Measurements from ENCODE around the gene RASGRF2.

Gene RASGRF2

DNA sequence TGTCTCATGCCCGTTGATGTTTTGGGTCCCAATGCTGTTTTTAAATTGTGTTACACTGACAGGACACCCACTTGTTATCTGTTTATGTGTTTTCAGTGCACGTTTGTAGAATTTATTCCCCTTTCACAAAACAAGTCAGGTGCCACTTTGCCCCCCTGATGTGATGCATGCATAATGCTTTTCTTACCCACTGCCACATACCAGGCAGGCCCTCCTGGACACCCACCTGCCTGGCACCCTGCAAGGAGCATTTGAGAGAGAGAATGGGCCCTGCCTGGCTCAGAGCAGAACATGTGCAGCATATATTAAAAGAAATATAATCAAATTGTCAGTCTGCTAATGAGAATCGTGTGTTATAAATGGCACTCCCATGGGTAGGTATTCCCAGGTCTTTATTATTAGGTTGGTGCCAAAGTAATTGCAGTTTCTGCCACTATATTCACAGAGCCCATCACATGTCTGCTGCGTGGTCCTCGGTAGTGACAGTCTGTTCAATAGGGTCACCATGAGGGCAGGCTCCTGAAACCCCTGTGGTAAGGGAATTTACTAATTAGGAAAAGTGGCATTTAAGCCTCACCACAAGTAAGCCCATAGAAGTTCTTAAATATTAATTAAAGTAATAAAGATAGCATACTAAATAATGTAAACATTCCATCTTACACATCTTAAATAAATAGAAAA, 220.8 kb downstream of the RASGRF2 start:
- no peak for FAIRE-seq

DNA sequence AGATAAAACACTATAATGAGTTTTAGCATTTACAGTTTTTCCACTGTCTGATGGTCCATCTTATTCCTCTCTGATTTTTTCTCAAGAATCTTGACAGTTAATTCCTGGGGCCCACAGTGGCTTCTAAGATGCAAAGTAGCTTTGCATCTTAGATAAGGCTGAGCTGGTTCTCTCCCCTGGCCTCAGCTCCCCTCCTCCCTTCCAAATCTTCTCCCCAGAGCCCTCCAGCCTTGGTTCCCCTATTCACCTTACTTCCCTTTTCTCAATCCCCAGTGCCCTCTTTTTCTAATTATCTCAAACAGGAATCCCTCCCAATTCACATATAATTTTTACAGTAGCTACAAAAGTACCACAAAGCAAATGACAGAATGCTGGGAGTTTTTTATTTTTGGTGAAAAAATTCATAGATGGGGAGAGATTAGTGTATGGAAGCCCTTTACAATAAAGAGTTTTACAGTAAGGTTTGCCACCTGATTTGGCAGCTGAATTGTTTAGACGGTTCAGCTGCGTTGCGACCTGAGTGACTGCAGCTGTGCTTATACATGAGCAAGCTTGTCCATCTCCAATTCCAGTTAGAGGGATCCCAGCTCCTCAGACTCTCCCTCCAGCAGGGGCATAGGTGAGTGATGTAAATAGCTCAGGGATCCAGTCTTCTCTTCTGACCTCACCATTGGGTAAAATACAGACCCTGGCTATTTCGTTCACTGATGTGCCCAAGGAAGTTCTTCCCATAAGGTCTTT, 221.6 kb downstream of the RASGRF2 start:
- no peak for FAIRE-seq

DNA sequence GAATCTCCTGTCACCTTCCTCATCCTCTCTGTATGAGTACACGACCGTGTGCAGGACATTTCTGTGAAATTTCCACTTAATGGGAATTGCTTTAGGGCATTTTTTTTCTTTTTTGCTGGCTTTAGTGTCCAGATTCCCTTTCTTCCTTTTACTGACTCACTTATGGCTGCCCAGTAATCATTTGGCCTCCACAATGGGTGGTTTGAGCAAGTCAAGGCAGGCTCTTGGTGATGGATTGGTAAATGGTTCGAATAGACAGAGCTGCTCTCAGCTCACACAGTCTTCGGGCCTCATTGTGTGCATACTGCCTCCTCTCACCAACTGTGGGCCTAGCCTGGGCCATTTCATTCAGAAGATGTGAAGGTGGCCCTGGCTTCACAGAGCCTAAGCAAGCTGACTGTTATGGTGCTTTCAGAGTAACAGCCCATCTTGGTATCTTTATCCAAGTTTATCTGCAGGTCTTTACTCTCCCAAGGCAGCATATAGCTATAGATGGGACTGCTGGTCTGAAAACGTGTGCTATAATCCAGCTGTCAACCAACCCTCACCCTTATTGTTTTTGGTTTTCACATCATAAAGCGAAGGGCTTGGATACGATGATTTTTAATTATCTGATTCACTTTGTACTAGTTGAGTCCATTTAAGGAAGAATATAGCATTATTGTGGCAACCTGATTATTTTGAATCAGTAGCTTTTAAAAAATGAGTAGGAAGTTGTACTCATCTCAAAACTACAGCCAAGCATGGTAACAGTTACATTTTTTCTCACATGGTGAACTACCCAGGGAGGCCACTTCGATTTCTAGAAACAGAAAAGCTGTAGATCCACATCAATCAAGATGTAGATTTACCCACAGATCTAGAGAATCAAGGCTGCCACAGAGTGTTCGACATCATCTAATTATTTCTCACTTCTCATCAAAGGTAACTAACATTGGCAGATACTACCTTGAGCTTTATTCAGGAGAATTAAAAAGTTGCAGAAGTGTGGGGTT, 222.5 kb downstream of the RASGRF2 start:
- FAIRE-seq: no peak

DNA sequence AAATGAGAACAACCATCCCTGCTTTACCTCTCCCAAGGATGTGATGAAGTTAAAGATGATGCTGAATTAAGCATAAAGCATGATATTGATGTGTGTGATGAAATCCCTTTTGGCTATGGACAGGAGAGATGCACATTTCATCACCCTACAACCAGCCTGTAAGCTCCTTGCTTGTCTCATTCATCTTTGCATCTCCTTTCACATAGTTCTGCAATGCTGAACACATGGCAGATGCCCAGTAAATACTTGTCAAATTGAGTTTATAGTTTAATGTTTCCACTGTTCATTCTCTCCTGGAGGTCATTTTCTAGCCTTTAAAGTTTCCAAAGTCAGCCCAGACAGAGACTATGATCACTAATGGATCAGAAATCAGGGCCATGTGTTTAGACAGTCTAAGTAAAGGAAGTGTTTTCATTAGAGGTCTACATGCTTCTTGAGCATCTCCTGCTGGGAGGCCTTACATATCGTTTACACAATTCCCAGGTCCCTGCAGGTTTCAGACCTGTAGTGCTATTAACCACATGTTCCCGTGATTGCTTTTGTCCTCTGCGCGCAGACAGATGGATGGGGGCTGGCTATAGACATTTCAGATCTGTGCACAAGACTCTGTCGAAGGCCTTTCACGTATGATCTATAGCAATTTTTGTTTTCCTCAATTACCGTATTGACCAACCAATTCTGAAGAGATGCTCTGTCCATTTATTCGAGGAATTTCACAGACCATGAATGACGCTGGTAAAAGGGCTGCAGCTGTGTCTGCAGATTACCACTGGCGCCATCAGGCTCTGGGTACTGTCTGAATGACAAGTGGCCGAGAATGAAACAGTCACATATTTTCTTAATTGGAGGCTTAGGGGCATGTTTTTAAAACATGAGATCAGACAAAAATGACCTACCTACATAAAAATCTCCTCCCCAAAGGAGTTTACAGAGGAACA, 223.9 kb downstream of the RASGRF2 start:
- FAIRE-seq: no peak

DNA sequence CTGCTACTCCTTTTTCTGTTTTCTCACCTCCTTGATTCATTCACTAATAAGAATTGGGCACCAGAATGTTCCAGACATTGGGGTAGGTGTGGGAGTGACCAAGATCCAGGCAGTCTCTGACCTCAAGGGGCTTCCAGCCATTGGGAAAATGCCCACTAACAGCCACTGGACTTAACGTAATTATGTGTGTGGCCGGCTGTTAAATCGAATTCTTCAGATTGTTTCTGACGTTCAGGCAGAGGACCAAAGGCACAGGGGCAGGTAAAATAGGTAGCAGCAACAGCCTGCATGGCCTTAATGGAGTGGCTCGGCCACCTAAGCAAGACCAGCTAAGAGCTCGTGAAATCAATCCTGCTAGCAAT, 224.6 kb downstream of the RASGRF2 start:
- FAIRE-seq: no peak

DNA sequence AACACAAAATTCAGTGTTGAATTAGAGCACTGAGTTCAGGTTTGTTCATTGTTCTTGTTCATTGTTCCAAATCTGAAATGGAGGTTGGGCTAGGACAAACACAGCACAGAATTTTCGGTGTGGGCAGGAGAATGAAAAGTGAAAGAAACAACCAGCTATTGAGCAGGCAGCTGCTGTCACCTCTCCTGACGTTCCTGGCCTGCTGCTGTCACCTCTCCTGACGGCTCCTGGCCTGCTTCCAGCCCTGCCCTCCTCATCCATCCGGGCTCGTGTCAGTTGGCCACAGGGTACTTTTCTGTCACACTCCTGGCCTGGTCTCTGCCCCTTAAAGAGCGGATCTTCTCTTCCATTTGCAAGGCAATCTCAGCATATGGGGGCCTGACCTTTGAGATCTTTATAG, 227.7 kb downstream of the RASGRF2 start:
- no peak for FAIRE-seq

DNA sequence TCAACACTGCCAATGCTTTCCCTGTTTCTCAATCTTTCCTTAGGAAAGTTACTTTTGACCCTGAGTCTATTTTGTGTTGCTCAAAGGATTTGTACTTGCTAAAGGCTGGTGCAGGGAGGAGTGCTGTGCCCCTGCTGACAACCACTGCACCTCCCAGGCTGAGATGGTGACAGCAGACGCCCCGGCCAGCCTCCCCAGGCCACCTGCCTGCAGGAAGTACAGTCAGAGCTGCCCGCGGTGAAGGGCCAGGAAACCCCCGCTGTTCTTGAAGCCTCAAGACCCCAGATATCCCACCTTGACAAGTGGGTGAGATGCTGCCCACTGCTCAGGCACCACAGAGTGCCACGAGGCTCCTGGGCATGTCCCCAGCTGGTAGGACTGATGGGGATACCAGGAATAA, 228.8 kb downstream of the RASGRF2 start:
- FAIRE-seq: no peak

DNA sequence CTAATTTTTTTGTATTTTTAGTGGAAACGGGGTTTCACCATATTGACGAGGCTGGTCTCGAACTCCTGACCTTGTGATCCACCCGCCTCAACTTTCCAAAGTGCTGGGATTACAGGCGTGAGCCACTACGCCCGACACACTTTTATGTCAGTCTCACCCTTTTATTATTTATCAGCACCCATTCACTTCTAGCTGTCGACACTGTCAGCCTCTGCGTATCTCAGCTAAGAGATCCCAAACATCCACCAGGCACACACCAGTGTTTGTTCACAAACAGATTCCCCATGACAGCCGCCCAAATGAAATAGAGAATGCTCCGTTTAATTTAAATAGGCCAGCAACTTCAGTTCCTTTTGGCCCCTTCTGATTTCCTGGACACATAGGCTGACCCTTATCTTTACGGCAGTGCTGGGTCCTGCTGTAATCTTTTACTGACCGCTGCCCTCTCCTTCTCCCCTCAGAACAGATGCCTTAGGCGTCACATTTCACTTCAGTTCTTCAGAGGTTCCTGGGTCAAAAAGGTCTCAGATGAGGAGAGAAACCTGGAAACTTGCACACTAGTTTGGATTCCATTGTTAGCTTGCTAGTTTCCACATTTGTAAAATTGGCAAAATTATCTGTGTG, 229.8 kb downstream of the RASGRF2 start:
- no peak for FAIRE-seq

DNA sequence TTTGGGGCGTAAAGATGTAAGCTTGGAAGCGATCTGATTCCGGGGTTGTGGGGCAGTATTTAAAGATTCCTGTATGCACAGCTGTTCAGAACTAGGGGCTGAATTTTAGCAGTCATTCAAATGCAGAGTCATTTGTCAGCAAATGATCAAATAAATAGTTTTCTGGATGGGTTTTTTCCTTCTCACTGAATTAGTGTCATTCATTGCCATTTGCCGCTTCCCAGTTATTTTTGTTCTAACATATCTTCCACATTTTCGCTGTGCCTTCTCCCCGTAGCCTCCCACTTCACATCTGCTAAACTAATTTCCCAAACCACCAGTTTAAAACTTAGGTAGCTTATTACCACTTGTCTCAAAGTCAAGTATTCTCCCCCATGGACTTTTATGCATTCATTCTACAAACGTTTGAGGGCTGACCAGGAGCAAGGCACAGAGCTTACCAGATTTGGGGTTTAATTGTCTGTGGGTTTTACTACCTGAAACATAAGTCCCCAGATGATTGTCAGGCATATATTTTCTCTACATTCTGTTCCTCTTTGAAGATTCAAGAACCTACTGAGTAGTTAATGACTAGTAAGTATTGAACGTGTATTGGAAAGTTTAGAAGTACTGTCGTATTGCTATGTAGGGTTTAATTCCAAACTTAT, 231.7 kb downstream of the RASGRF2 start:
- no peak for FAIRE-seq

DNA sequence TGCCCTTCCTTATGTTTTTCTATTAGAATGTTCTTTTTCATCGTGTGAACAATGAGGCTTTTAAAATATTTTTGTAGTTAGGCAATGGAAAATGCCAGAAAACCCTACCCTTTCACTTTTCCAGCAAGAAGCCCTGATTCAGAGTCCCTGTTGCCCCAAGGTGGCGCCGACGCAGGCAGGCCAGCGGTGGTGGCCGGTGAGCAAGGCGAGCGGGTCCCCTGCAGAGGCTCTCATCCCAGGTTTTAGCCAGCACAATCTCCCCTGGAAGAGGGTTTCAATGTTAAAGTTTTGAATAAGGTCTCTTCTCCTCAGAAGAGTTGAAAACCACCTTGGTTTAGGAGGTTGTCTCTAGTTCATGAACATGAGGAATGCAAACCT, 232.2 kb downstream of the RASGRF2 start:
- no peak for FAIRE-seq

DNA sequence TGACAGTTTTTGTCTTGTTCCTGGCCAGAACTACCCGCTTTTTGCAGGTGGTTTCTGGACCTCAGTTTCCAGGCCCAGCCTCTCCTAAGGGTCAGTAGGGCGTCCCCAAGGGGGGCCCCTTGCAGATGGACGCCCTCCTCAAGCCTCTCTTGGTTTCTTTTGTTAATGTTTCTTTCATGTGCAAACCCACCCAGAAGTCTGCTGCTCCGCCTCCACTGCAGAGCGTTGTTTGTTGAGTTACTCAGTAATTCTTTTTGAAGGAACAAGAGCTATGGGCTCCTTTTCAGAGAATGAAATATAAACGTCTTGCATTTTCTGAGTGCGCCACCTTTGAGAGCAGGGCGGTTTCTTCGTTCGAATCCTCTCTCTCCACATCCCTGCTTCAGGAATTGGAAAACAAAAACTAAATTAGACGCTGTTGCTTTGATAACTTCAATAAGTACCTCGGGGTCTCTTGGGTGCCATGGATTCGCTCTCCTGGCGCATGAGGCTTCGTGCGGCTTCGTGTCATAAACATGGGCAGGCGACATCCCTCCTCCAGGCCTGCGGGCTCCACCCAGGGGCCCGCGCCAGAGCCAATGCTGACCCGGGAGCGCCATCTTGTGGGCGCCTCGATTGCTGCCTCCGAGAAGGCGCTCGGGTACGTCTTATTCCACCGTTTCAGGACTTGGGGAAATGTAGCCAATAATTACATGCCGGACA, 234.6 kb downstream of the RASGRF2 start:
- FAIRE-seq: no peak

DNA sequence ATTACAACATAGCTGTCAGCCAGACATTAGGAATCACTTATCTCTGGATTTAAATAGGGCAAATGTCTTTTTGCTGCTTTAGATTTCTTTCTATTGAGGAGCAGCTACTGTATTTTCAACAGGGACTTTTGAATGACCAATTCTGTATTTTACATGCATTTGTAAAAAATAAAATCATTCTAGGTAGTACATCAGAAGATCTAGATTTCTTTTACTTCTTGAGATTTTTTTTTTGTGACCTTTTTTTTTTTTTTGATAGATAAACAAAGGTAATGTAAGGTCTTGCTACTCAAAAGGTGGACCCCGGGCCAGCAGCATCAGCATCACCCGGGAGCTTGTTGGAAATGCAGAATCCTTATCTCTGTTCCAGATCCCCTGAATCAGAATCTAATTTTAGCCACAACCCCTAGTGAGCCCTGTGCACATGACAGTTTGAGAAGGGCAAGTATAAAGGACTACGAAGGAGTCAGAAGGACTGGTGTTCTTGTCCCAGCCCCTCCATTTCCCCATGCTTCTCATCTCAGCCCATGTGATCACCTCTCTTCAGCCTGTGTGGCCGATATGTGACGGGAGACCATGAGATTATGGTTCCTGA, 235.3 kb downstream of the RASGRF2 start:
- FAIRE-seq: peak; percentile 56

DNA sequence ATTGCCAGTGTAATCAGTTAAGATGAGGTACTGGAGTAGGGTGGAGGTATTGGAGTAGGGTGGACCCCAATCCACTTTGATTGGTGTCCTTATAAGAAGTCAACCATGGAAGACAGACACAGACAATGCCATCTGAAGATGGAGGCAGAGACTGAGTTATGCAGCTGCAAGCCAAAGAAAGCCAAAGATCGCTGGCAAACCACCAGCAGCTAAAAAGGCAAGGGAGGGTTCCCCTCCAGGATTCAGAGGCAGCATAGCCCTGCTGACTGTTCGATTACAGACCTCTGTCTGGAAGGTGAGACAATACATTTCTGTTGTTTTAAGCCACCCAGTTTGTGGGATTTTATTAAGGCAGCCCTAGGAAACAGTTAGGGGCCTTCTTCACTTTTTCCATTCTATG, 242.5 kb downstream of the RASGRF2 start:
- no peak for FAIRE-seq

DNA sequence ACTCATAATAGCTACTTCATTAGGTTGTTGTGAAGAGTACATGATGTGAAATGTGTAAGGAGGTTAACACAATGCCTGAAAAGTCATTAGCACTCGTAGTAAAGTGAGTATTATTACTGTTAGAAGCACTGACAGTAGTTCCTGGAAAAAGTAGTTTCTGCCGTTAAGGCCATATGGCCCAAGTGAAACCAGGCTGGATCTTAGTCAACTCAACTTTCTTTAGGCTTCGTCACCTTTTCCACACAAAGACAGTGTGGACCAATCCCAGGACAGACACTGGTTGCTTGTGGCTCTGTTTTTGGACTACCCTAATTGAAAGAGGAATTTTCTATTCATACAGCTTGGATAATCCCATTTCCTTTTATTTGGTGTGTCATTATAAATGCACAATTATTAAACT, 243.6 kb downstream of the RASGRF2 start:
- no peak for FAIRE-seq

DNA sequence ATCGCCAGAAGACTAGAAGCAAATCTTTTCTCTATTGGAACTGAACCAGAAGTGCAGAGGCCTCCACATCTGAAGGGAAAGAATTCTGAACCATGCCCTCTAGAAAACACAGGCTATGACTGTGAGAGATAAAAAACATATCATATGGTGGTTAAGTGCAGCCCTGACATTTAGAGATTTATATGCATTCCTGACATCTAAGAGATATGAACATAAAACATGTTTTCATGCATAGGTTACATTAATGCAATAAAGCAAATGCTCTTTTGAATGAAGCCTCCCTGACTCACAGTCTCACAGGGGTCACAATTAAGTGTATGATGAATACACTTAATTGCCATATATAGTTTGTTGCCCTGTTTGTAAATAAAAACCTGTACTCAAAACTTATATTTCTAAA, 244.0 kb downstream of the RASGRF2 start:
- FAIRE-seq: no peak

DNA sequence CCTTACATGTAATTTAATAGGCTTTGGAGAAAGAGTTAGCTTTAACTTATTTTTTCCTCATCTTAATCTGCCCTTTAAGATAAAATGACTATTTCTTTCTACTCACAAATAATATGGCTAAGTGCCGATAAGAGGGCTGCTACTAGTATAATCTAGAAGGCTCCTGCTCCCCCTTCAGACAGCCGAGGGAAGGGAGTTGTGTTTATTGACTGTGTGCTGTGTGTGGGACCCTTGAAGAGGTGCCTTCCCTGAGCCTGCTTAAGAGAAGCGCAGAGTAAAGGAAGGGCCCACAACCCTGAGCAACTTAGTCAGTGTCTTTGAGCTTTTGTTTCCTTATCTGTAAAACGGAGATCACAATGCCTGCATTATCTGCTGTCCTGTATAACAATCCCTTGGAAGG, 244.9 kb downstream of the RASGRF2 start:
- no peak for FAIRE-seq

DNA sequence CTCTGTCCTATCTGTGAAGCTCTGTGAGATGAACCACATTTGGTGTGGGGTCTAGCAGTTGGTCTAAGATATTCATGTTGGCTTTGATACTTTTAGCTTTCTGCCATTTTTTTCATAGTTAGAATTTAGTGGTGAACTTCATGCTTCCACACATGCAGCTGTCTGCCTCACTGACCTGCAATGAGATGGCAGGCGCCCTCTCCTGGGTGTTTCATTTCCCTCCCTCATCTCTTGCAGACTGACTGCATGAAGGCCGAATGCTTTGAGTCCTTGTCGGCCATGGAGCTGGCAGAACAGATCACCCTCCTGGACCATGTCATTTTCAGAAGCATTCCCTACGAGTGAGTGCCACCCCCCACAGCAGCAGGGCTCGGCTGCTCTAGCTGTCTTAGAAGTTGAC, 246.8 kb downstream of the RASGRF2 start:
- no peak for FAIRE-seq

DNA sequence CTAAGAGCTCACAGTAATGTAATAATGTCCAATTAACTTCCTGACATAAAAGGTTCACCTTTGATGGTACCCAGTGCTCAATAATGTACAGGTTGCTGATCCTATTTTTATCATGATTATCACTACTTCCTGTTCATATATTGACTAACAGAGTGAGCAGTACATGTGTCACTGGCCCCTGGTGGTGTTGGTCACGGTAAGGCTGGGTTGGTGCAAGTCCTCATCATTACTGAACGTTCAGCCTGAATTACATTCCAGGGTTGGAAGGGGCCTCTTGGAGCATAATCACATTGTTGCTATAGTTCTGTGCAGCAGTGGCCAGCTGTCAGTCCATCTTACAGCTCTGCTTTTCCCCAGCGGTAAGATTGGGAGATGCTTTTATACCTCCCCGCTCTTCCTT, 248.7 kb downstream of the RASGRF2 start:
- FAIRE-seq: no peak

DNA sequence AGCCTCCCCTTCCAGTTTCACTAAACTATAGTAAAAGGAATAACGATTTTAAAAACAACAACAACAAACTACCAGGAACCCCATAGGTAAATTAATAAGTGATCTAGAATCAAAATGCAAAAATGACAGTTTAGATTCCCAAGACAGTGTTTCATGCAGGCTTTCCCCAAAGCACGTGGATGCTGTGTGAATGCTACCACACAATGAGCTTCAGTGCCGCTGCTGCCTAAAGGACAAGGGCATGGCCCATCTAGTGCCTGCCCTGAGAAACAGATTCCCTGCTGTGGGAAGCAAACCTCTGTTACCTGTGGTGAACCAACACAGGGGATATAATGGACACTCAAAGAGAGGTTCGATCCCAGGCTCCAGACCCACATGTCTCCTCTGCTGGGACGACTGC, 249.2 kb downstream of the RASGRF2 start:
- no peak for FAIRE-seq

DNA sequence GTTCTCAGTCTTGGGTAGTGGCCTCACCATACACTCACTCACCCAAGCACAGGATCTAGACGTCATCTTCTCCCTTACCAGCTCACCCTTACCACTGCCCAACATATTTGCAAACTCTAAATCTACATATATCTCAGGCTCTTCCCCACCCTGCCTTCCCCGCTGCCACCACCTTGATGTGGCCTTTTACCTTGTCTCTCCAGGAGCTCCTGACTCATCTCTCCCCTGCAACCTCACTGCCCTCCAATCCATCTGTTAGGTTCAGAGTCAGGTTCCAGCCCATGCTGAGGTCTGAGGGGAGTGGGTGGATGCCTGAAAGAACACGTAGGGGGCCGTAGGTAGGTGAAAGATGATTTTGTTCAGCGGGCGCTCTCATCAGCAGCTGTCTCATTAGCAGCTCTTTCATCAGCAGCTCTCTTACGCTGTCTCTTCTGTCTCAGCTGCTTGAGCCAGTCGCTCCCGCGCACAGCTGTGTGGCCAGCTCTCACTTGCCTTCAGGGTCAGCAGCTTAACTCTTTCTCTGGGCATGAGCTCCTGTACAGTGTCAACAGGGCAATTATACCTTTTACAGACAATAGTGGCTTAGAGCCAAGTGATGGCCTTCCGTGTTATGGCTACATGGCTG, 249.8 kb downstream of the RASGRF2 start:
- FAIRE-seq: no peak
